Mucosa of stomach (tissue), 1 donor: Measurements from ENCODE around the gene IMMP2L.
"Not testable (repeated sequence)": the region's sequence is repeated elsewhere in the genome, so short reads cannot be mapped to it uniquely, and the experiment has no call there.

ENCODE experiments used
- H3K27me3 ChIP-seq: one replicate; pipeline ENCODE4 v1.7.0; 2013; ENCODE audit warnings: mild to moderate bottlenecking, low read length; ENCODE audit not compliant: control insufficient read depth, insufficient read depth
- H3K36me3 ChIP-seq: one replicate; pipeline ENCODE4 v1.7.0; 2013; ENCODE audit warnings: low read length; ENCODE audit not compliant: control insufficient read depth, insufficient read depth
- H3K4me1 ChIP-seq: one replicate; pipeline ENCODE4 v1.7.0; 2013; ENCODE audit warnings: mild to moderate bottlenecking, low read length; ENCODE audit not compliant: control insufficient read depth, insufficient read depth
- H3K4me3 ChIP-seq: one replicate; pipeline ENCODE4 v1.7.0; 2013; ENCODE audit warnings: low read length
- H3K9ac ChIP-seq: one replicate; pipeline ENCODE4 v1.7.0; 2013; ENCODE audit warnings: mild to moderate bottlenecking, low read length, moderate library complexity
- H3K9me3 ChIP-seq: one replicate; pipeline ENCODE4 v1.7.0; 2013; ENCODE audit warnings: mild to moderate bottlenecking, low read length, moderate library complexity; ENCODE audit not compliant: control insufficient read depth
- donor health status: Pancreatic carcinoma.

Gene IMMP2L

DNA sequence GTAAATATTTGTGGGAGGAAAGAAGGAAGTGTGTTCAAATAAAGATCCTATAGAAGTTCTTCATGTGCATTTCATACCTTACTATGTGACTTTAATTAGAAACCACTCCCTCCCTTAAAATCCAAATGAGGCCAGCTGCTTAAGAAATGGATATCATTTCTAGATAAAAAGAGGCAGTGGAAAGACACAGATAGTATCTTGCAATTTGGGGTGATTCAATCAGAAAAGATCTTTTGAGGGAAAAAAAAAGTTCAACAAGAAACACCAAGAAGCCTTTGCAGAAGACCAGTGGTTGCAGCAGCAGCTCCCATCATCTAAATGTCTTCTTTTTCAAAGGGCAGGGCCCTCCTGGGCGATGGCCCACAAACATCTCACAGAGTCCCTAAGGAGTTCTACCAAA is 271.3 kb downstream of the IMMP2L start:
- no peaks in the 10 kb centered on the region for H3K9me3 ChIP-seq
- no peak overlapping the region for H3K4me3 ChIP-seq
- no peak overlapping the region for H3K9ac ChIP-seq
- no peaks in the 10 kb centered on the region for H3K36me3 ChIP-seq
- H3K4me1 ChIP-seq, result no peaks in the 10 kb centered on the region
- H3K27me3 ChIP-seq, result no peaks in the 10 kb centered on the region

DNA sequence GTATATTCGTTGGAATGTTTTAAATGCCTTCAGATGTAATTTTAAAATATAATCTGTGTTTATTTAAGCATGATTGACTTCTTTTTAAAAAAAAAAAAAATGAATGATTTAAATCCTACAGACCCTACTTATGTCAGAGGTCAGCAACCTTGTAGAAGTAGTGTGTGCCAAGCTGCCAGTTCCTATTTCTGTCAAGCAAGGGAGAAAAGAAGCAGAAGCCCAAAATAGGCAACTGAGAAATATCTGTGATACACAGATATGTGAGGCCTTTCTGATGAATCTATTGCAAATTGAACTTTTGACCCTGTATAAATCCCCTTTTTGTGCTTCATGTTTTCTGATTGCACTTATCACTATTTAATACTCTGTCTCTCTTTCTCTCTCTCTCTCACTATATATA is 271.9 kb downstream of the IMMP2L start:
- no peaks in the 10 kb centered on the region for H3K36me3 ChIP-seq
- no peaks in the 10 kb centered on the region for H3K4me1 ChIP-seq
- no peak overlapping the region for H3K9ac ChIP-seq
- no peak overlapping the region for H3K4me3 ChIP-seq
- H3K27me3 ChIP-seq, result no peaks in the 10 kb centered on the region
- H3K9me3 ChIP-seq, result no peaks in the 10 kb centered on the region

DNA sequence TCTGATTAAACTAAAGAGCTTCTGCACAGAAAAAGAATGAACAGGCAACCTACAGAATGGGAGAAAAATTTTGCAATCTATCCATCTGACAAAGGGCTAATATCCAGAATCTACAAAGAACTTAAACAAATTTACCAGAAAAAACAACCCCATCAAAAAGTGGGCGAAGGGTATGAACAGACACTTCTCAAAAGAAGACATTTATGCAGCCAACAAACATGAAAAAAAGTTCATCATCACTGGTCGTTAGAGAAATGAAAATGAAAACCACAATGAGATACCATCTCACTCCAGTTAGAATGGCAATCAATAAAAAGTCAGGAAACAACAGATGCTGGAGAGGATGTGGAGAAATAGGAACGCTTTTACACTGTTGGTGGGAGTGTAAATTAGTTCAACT is 273.9 kb downstream of the IMMP2L start:
- H3K9me3 ChIP-seq, H3K9ac ChIP-seq: not testable (repeated sequence)

DNA sequence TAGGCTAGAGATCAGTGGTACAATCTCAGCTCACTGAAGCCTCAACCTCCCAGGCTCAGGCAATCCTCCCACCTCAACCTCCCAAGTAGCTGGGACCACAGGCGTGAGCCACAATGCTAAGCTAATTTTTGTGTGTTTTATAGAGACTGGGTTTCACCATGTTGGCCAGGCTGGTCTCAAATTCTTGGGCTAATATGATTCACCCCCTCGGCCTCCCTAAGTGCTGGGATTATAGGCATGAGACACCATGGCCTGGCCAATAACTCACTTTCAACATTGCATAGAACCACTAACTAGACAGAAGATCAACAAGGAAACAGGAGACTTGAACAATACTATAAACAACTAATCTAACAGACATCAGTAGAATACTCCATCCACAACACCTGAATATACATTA is 279.7 kb downstream of the IMMP2L start:
- no peak overlapping the region for H3K9ac ChIP-seq
- no peaks in the 10 kb centered on the region for H3K27me3 ChIP-seq
- no peaks in the 10 kb centered on the region for H3K9me3 ChIP-seq
- no peaks in the 10 kb centered on the region for H3K4me1 ChIP-seq
- no peaks in the 10 kb centered on the region for H3K36me3 ChIP-seq
- H3K4me3 ChIP-seq, result no peak overlapping the region

More for the DNA sequence above, 273.9 kb downstream of the IMMP2L start:
- not testable (repeated sequence) for H3K4me3 ChIP-seq, H3K4me1 ChIP-seq, H3K27me3 ChIP-seq, H3K36me3 ChIP-seq

DNA sequence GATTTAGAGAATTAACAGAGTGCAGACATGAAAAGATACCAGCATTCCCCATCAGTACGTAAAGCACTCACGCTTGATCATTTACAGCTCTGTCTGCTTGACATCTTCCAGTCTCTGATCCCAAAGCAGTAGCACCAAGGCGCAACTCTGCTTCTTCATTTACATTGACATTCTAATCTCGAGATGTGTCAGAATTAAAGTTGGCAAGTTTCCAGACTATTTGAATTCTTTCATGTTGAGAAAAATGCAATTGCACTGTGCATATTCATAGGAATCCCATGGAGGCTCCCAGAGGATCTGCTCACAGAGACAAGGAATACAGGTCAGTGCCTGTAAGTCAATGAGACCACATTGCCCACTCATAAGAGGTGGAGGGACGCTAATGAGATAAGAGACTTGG is 287.4 kb downstream of the IMMP2L start:
- Histone ChIP-seq H3K27me3 (no peaks in the 10 kb centered on the region), H3K4me1 (no peaks in the 10 kb centered on the region), H3K36me3 (no peaks in the 10 kb centered on the region), H3K4me3 (no peak overlapping the region), H3K9me3 (no peaks in the 10 kb centered on the region), H3K9ac (no peak overlapping the region)

DNA sequence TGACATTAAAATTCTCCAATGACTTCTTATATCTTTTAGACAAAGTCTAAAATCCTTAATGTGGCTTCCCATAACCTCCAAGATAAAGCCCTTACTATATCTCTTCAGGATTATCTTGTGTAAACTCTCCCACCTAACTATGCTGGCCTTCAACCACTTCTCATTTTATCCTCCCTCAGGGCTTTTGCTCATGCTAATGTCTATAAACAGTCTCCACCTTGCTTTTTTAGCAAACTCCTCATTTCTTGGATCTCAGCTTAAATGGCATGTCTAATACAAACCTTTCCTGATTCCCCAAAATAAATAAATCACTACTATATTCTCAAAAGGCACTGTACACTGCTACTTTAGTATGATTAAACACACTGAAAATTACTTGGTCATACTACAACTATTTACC is 290.2 kb downstream of the IMMP2L start:
- H3K4me1 ChIP-seq, result no peaks in the 10 kb centered on the region
- H3K9ac ChIP-seq, result no peak overlapping the region
- no peaks in the 10 kb centered on the region for H3K36me3 ChIP-seq
- H3K27me3 ChIP-seq, result no peaks in the 10 kb centered on the region
- no peak overlapping the region for H3K4me3 ChIP-seq
- no peaks in the 10 kb centered on the region for H3K9me3 ChIP-seq

DNA sequence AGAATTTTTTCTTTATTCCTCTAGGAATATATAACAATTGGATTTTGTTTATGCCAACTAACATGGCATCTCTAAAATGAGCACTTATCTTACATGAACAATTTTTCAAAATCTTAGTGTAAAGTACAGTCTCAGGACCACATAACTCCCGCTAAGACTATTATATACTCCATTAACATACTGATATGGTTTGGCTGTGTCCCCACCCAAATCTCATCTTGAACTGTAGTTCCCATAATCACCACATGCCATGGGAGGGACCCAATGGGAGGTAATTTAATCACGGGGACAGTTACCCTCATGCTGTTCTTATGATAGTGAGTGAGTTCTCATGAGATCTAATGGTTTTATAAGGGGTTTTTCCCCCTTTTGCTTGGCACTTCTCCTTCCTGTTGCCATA is 291.5 kb downstream of the IMMP2L start:
- not testable (repeated sequence) for H3K27me3 ChIP-seq, H3K36me3 ChIP-seq, H3K4me3 ChIP-seq, H3K9me3 ChIP-seq, H3K9ac ChIP-seq, H3K4me1 ChIP-seq

DNA sequence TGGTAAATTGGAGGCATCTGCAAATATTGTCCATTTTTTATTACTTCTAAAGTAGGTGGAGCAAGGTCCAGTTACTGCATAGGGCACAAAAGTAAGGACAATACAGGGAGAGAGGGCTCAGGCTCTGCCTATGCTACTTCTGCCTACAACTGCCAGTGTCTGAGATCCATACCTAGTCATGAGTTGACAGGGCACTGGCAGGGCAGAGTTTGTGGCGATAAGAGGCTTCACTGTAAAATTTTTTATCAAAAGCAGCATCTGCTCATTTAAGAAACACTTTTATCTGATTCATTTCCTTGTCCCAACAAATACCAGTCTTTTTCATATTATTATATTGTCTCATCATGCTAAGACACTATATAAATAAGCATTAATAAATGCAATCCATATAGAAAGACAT is 293.4 kb downstream of the IMMP2L start:
- Histone ChIP-seq H3K9ac (no peak overlapping the region), H3K4me3 (no peak overlapping the region), H3K9me3 (no peaks in the 10 kb centered on the region), H3K36me3 (no peaks in the 10 kb centered on the region), H3K4me1 (no peaks in the 10 kb centered on the region), H3K27me3 (no peaks in the 10 kb centered on the region)

DNA sequence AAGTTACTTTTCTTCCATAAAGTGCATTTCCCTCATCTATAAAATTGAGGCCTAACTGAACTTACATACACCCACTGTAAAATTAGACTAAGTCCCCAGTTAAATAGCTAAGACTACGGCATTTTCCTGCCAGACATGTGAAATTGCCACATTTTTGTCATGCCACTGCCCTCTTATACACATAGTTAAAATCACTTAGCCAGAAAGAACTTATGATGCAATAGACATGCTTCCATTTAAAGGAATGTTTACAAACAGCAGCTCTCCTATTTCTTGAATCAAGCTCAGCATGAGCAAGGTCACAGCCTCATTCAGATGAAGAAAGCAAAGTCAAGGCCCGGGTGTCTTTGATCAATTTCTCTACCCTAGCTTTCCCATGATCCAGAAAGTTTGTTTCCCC is 295.7 kb downstream of the IMMP2L start:
- no peaks in the 10 kb centered on the region for H3K9me3 ChIP-seq
- H3K27me3 ChIP-seq, result no peaks in the 10 kb centered on the region
- no peaks in the 10 kb centered on the region for H3K4me1 ChIP-seq
- H3K4me3 ChIP-seq, result no peak overlapping the region
- no peaks in the 10 kb centered on the region for H3K36me3 ChIP-seq
- no peak overlapping the region for H3K9ac ChIP-seq

DNA sequence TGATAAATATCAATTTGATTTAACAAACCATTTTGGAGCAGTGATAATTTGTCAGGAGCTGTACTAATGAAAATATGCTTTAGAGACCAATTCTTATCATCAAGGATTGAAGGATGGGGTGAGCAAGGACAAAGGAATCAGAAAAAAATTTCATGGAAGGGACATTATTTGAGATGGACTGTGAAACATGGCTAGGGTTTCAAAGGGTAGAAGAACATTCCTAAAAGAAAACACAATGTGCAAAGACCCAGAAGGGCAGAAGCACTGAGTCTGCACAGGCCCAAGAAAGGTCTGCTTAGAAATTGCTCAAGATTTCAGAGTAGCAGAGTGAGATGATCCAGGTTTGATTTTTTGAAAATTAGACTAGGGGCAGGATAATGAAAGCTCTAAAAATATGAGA is 296.9 kb downstream of the IMMP2L start:
- H3K4me3 ChIP-seq, result no peak overlapping the region
- H3K9ac ChIP-seq, result no peak overlapping the region
- H3K4me1 ChIP-seq, result no peaks in the 10 kb centered on the region
- H3K27me3 ChIP-seq, result no peaks in the 10 kb centered on the region
- H3K9me3 ChIP-seq, result no peaks in the 10 kb centered on the region
- no peaks in the 10 kb centered on the region for H3K36me3 ChIP-seq

DNA sequence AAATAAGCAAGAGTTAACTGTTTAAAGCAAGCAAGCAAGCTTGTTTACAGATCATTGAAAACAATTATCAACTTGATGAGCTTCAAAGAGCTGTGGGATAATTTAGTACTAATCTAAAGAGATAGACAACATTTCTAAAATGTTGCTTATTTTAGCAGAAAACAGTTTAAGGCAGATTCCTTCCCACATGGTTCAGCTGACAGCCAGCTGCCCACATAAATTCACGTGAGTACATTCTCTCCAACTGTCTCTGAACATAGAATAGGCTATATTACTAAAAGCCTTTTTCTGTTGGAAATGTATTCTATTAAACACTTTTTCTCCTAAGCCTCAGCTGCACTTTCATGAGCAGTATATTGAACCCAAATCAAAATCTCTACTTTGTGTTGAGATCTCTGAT is 297.3 kb downstream of the IMMP2L start:
- no peak overlapping the region for H3K4me3 ChIP-seq
- no peak overlapping the region for H3K9ac ChIP-seq
- H3K36me3 ChIP-seq, result no peaks in the 10 kb centered on the region
- no peaks in the 10 kb centered on the region for H3K27me3 ChIP-seq
- H3K9me3 ChIP-seq, result no peaks in the 10 kb centered on the region
- H3K4me1 ChIP-seq, result no peaks in the 10 kb centered on the region

DNA sequence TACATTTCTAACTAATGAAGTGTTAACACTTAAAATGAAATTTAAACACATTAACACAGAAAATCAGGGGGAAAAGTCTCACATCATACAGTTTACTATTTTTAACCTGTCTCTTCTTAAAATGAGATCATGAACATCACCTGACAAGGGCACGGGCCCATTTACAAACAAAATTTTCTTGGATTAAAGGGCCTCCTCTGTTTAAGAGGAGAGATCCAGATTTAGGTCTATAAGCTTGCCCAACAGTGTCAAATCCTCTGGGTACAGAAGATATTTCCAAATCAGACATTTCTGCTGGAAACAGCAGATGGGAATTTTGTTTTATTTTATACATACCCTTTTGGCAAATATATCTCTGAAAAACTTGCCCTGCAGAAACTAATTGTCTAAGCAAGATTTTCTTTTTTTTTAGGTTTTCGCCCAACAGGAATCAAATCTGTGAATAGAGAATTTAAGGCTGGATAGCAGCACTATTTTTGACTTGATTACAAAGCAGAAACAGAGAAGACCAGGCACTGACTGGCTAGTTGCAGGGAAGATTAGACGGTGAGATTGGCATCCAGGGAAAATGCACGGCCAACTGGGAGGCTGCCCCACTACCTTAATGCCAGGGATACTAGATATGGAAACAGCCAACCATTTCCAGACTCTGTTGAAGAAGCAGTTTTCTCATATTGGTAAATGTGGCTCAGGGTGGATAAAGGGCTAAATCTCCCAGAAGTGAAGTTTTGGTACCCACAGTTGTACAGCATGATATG is 298.0 kb downstream of the IMMP2L start:
- H3K27me3 ChIP-seq, result no peaks in the 10 kb centered on the region
- no peaks in the 10 kb centered on the region for H3K36me3 ChIP-seq
- no peaks in the 10 kb centered on the region for H3K4me1 ChIP-seq
- no peak overlapping the region for H3K9ac ChIP-seq
- no peak overlapping the region for H3K4me3 ChIP-seq
- H3K9me3 ChIP-seq, result no peaks in the 10 kb centered on the region
